8988T (cell line): Measurements from ENCODE around the gene AIFM1.

Experiments
- DNase-seq: peaks from one replicate; pipeline ENCODE4 v3.0.0; 2011

Gene AIFM1

GRCh38 chrX:130170752-130171445 lies 5.3 kb upstream of the AIFM1 start:
- DNase-seq, result peak; percentile 61

GRCh38 chrX:130167040-130167439 lies 1.4 kb upstream of the AIFM1 start:
- DNase-seq, result no peak

GRCh38 chrX:130166503-130166777 lies 799 bp upstream of the AIFM1 start:
- DNase-seq, result no peak

GRCh38 chrX:130165181-130165702 lies 399 bp downstream of the AIFM1 start:
- no peak for DNase-seq

GRCh38 chrX:130163398-130163797 lies 2.2 kb downstream of the AIFM1 start:
- no peak for DNase-seq

GRCh38 chrX:130162094-130162735 lies 3.4 kb downstream of the AIFM1 start:
- no peak for DNase-seq

GRCh38 chrX:130159776-130160175 lies 5.9 kb downstream of the AIFM1 start:
- DNase-seq, result no peak

GRCh38 chrX:130158311-130158710 lies 7.3 kb downstream of the AIFM1 start:
- no peak for DNase-seq

GRCh38 chrX:130155564-130155963 lies 10.1 kb downstream of the AIFM1 start:
- no peak for DNase-seq

GRCh38 chrX:130147631-130148030 lies 18.0 kb downstream of the AIFM1 start:
- DNase-seq, result no peak

GRCh38 chrX:130145123-130145522 lies 20.5 kb downstream of the AIFM1 start:
- DNase-seq, result no peak

GRCh38 chrX:130144509-130144908 lies 21.1 kb downstream of the AIFM1 start:
- no peak for DNase-seq

- no peak for DNase-seq
These were observed 26.0 kb downstream of the AIFM1 start for GRCh38 chrX:130139474-130140201.

- no peak for DNase-seq
These were observed 28.7 kb downstream of the AIFM1 start for GRCh38 chrX:130136961-130137360.

- no peak for DNase-seq
These were observed 29.1 kb downstream of the AIFM1 start for GRCh38 chrX:130136496-130136895.

GRCh38 chrX:130130990-130131389 lies 34.7 kb downstream of the AIFM1 start:
- no peak for DNase-seq

GRCh38 chrX:130125091-130125874 lies 40.4 kb downstream of the AIFM1 start:
- no peak for DNase-seq

GRCh38 chrX:130124577-130124976 lies 41.1 kb downstream of the AIFM1 start:
- no peak for DNase-seq

- no peak for DNase-seq
These were observed 44.2 kb downstream of the AIFM1 start for GRCh38 chrX:130121505-130121800.

GRCh38 chrX:130120746-130121504 lies 44.7 kb downstream of the AIFM1 start:
- no peak for DNase-seq

GRCh38 chrX:130120321-130120731 lies 45.3 kb downstream of the AIFM1 start:
- DNase-seq, result no peak

GRCh38 chrX:130119312-130119898 lies 46.2 kb downstream of the AIFM1 start:
- DNase-seq, result no peak
